ENCODE data around the gene CDH4.

The CDH4 gene

GRCh38 chr20:61915101-61915500, 663.0 kb downstream of the CDH4 start:
- no peak for DNase-seq (ENCODE audit: low read depth)

- no peak for DNase-seq (ENCODE audit: low read depth)
These were observed 664.3 kb downstream of the CDH4 start for GRCh38 chr20:61916318-61916891.

- no peak for DNase-seq (ENCODE audit: low read depth)
These were observed 665.5 kb downstream of the CDH4 start for GRCh38 chr20:61917474-61918145.

GRCh38 chr20:61918548-61918947, 666.5 kb downstream of the CDH4 start:
- no peak for DNase-seq (ENCODE audit: low read depth)

- no peak for DNase-seq (ENCODE audit: low read depth)
These were observed 667.2 kb downstream of the CDH4 start for GRCh38 chr20:61919239-61919638.

GRCh38 chr20:61919675-61920365, 667.8 kb downstream of the CDH4 start:
- DNase-seq (ENCODE audit: low read depth) = no peak

GRCh38 chr20:61922411-61922810, 670.4 kb downstream of the CDH4 start:
- no peak for DNase-seq (ENCODE audit: low read depth)

- no peak for DNase-seq (ENCODE audit: low read depth)
These were observed 670.9 kb downstream of the CDH4 start for GRCh38 chr20:61922936-61923335.

- no peak for DNase-seq (ENCODE audit: low read depth)
These were observed 671.5 kb downstream of the CDH4 start for GRCh38 chr20:61923371-61924166.

GRCh38 chr20:61924211-61924857, 672.3 kb downstream of the CDH4 start:
- DNase-seq (ENCODE audit: low read depth) = no peak

- DNase-seq (ENCODE audit: low read depth) = no peak
These were observed 672.9 kb downstream of the CDH4 start for GRCh38 chr20:61924858-61925554.

- no peak for DNase-seq (ENCODE audit: low read depth)
These were observed 673.6 kb downstream of the CDH4 start for GRCh38 chr20:61925555-61926252.

- no peak for DNase-seq (ENCODE audit: low read depth)
These were observed 674.2 kb downstream of the CDH4 start for GRCh38 chr20:61926253-61926613.

- no peak for DNase-seq (ENCODE audit: low read depth)
These were observed 674.7 kb downstream of the CDH4 start for GRCh38 chr20:61926796-61927192.

GRCh38 chr20:61927193-61927825, 675.2 kb downstream of the CDH4 start:
- no peak for DNase-seq (ENCODE audit: low read depth)

- DNase-seq (ENCODE audit: low read depth) = no peak
These were observed 675.9 kb downstream of the CDH4 start for GRCh38 chr20:61927826-61928541.

GRCh38 chr20:61929561-61929960, 677.5 kb downstream of the CDH4 start:
- DNase-seq (ENCODE audit: low read depth) = no peak

GRCh38 chr20:61929971-61930666, 678.1 kb downstream of the CDH4 start:
- no peak for DNase-seq (ENCODE audit: low read depth)

All from fibroblast of the conjunctiva (primary cell).